OCI-LY7 (cell line): ENCODE results near the gene TMEM217. TPM values are rescaled to one million over a fixed set of nuclear protein-coding genes. Genes with fewer than 3 reads are reported as not detected.
"Not testable (repeated sequence)": the region's sequence is repeated elsewhere in the genome, so short reads cannot be mapped to it uniquely, and the experiment has no call there.

Experiments used
- BruUV-seq: library from RNA; stranded (reverse); fragments of 400-500 nt; replicated peaks from 2 replicates; lab custom pipeline; 2021; lab: Mats Ljungman, UMichigan
- CTCF ChIA-PET: fragments of 300-600 bp; sonication (Branson Sonifier 250); formaldehyde crosslinking; loops from one replicate; lab custom pipeline; 2022; ENCODE audit warnings: antibody characterized with exemption; ENCODE audit not compliant: unreplicated experiment; lab: Charles Lee
- POLR2A ChIA-PET: fragments of 300-600 bp; sonication (Branson Sonifier 250); formaldehyde crosslinking; loops from one replicate; lab custom pipeline; 2022; ENCODE audit warnings: antibody characterized with exemption; lab: Charles Lee
- DNase-seq: peaks from one replicate; pipeline ENCODE4 v3.0.0-alpha.2; 2015; ENCODE audit warnings: low spot score
- H2AFZ ChIP-seq: fragments of 200-600 bp; sonication (generic), shearing (Covaris generic); 2 replicates; pipeline ENCODE4 v1.6.1; 2014; ENCODE audit warnings: mild to moderate bottlenecking, antibody characterized with exemption, low read length, moderate library complexity
- H3K27ac ChIP-seq: fragments of 200-600 bp; sonication (generic); 2 replicates; pipeline ENCODE4 v1.5.1; 2014; ENCODE audit warnings: mixed run types, low read depth, mild to moderate bottlenecking, moderate library complexity, low read length, inconsistent platforms; ENCODE audit not compliant: poor library complexity, severe bottlenecking
- H3K36me3 ChIP-seq: fragments of 200-600 bp; sonication (generic); 2 replicates; pipeline ENCODE4 v1.6.1; 2014; ENCODE audit warnings: mild to moderate bottlenecking, antibody characterized with exemption, low read length, moderate library complexity, mixed read lengths; ENCODE audit not compliant: insufficient read depth
- H3K4me1 ChIP-seq: fragments of 200-600 bp; sonication (generic); 2 replicates; pipeline ENCODE4 v1.5.1; 2014; ENCODE audit warnings: mild to moderate bottlenecking, low read length; ENCODE audit not compliant: insufficient read depth, poor library complexity, severe bottlenecking
- H3K4me2 ChIP-seq: fragments of 200-600 bp; sonication (generic); 2 replicates; pipeline ENCODE4 v1.6.1; 2014; ENCODE audit warnings: mild to moderate bottlenecking, low read length
- H3K4me3 ChIP-seq: fragments of 200-600 bp; sonication (generic); 2 replicates; pipeline ENCODE4 v1.5.1; 2014; ENCODE audit warnings: mild to moderate bottlenecking, low read depth, low read length; ENCODE audit not compliant: poor library complexity, severe bottlenecking
- H3K79me2 ChIP-seq: fragments of 200-600 bp; sonication (generic); 2 replicates; pipeline ENCODE4 v1.6.1; 2016; ENCODE audit warnings: low read depth, mild to moderate bottlenecking, low read length, moderate library complexity, mixed read lengths; ENCODE audit not compliant: insufficient read depth
- H3K9me2 ChIP-seq: fragments of 200-600 bp; sonication (generic); 2 replicates; pipeline ENCODE4 v1.6.1; 2016; ENCODE audit warnings: mild to moderate bottlenecking, low read length, mixed read lengths; ENCODE audit not compliant: insufficient read depth
- H3K9me3 ChIP-seq: fragments of 200-600 bp; sonication (generic); 2 replicates; pipeline ENCODE4 v1.6.1; 2014; ENCODE audit warnings: mild to moderate bottlenecking, mixed run types, low read length, mixed read lengths
- H4K20me1 ChIP-seq: fragments of 200-600 bp; sonication (generic); 2 replicates; pipeline ENCODE4 v1.6.1; 2014; ENCODE audit warnings: mild to moderate bottlenecking, antibody characterized with exemption, low read length, moderate library complexity, mixed read lengths; ENCODE audit not compliant: insufficient read depth
- EZH2phosphoT487 ChIP-seq: fragments of 200-600 bp; sonication (generic); IDR thresholded peaks from 2 replicates; pipeline ENCODE4 v1.6.1; 2018; ENCODE audit warnings: low read depth, borderline replicate concordance, mild to moderate bottlenecking, mixed run types, antibody characterized with exemption, low read length, moderate library complexity, mixed read lengths
- intact Hi-C: fragments of 100-400 bp; cut with micrococcal nuclease; formaldehyde crosslinking; loops from one replicate; pipeline ENCODE4 v1.10.0; 2022; ENCODE audit not compliant: unreplicated experiment
- total RNA-seq, 2 experiments: library from RNA; depleted of rRNA in 1 of 2; stranded (reverse); fragments of >200 nt in 1 of 2; shearing (Covaris generic) in 1 of 2; gene quantifications; 2 replicates each; pipeline ENCODE4 v1.2.3, GENCODE V29; 2014 to 2022
- TF ChIP-seq, protein P1 (sequence below): fragments of 200-600 bp; sonication (generic); conservative IDR thresholded peaks from 2 replicates; pipeline ENCODE4 v1.5.1; 2014; ENCODE audit warnings: mild to moderate bottlenecking, antibody characterized with exemption, low read length, moderate library complexity, mixed read lengths

The TMEM217 gene
- total RNA-seq, 2 experiments from 2014 or later = 0.34 TPM; not detected in 1

DNA sequence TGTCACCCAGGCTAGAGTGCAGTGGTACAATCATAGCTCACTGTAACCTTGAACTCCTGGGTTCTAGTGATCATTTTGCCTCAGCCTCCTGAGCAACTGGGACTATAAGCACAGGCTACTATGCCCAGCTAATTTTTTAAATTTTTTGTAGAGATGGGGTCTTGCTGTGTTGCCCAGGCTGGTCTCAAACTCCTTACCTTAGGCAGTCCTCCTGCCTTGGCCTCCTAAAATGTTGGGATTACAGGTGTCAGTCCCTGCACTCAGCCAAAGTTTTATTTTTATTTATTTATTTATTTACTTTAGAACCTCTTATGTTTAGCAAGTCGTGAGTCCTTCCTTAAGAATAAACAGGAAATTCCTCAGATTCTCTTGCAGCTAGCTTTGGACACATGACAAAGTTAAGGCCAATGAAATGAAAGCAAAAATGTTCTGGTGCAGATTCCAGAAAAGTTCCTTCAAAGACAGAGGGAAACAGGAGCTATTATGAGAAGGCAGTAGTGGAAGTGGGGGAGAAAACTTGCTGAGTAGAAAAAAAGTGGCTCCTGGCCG is 68.9 kb downstream of the TMEM217 start:
- Histone ChIP-seq H3K9me3 (no peaks in the 10 kb centered on the region), H3K79me2 (no peaks in the 10 kb centered on the region), H3K9me2 (no peaks in the 10 kb centered on the region), H3K36me3 (no peaks in the 10 kb centered on the region), H3K4me3 (no peak overlapping the region), H2AFZ (no peak overlapping the region), H3K4me2 (no peak overlapping the region), H3K27ac (no peak overlapping the region), H3K4me1 (no peaks in the 10 kb centered on the region), H4K20me1 (no peaks in the 10 kb centered on the region)
- DNase-seq = no peak
- BruUV-seq = no TSS peak
- intact Hi-C loops = no loop called here
- CTCF ChIA-PET = no interaction called here
- no peak for TF ChIP-seq EZH2phosphoT487
- TF ChIP-seq, protein P1, sequence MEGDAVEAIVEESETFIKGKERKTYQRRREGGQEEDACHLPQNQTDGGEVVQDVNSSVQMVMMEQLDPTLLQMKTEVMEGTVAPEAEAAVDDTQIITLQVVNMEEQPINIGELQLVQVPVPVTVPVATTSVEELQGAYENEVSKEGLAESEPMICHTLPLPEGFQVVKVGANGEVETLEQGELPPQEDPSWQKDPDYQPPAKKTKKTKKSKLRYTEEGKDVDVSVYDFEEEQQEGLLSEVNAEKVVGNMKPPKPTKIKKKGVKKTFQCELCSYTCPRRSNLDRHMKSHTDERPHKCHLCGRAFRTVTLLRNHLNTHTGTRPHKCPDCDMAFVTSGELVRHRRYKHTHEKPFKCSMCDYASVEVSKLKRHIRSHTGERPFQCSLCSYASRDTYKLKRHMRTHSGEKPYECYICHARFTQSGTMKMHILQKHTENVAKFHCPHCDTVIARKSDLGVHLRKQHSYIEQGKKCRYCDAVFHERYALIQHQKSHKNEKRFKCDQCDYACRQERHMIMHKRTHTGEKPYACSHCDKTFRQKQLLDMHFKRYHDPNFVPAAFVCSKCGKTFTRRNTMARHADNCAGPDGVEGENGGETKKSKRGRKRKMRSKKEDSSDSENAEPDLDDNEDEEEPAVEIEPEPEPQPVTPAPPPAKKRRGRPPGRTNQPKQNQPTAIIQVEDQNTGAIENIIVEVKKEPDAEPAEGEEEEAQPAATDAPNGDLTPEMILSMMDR = no peak
- POLR2A ChIA-PET = interaction anchor here (1.0 kb wide), 1 partner anchor 10 kb away, joined by 7 read pairs; no protein-coding TSS in a partner anchor

GRCh38 chr6:37187321-37188022 is 70.5 kb downstream of the TMEM217 start:
- ChIA-PET CTCF (no interaction called here), POLR2A (no interaction called here)
- Histone ChIP-seq H3K4me3 (no peak overlapping the region), H2AFZ (no peak overlapping the region), H3K36me3 (no peaks in the 10 kb centered on the region), H3K9me2 (no peaks in the 10 kb centered on the region), H4K20me1 (no peaks in the 10 kb centered on the region), H3K79me2 (no peaks in the 10 kb centered on the region), H3K27ac (no peak overlapping the region), H3K9me3 (no peaks in the 10 kb centered on the region), H3K4me2 (no peak overlapping the region), H3K4me1 (no peaks in the 10 kb centered on the region)
- intact Hi-C loops = no loop called here
- no peak for TF ChIP-seq EZH2phosphoT487
- TF ChIP-seq, protein P1 = no peak
- DNase-seq = no peak
- no TSS peak for BruUV-seq

- H3K27ac ChIP-seq, H3K79me2 ChIP-seq, DNase-seq, H3K36me3 ChIP-seq, H4K20me1 ChIP-seq, H2AFZ ChIP-seq, H3K9me2 ChIP-seq, intact Hi-C loops, BruUV-seq, H3K4me1 ChIP-seq, H3K4me2 ChIP-seq, H3K9me3 ChIP-seq, H3K4me3 ChIP-seq: not testable (repeated sequence)
- POLR2A ChIA-PET = interaction anchor here (0.7 kb wide), 1 partner anchor 156 kb away, joined by 4 read pairs; no protein-coding TSS in a partner anchor
- CTCF ChIA-PET = interaction anchor here (0.6 kb wide), 1 partner anchor 352 kb away, joined by 7 read pairs; no protein-coding TSS in a partner anchor
Measured at GRCh38 chr6:37185949-37186720, 71.8 kb downstream of the TMEM217 start.
